Left renal cortex interstitium (tissue), 4 donors: ENCODE results near the gene LIMD2. TPM values are rescaled to one million over a fixed set of nuclear protein-coding genes. Genes with fewer than 3 reads are reported as not detected.

Source experiments
- DNase-seq, 4 donors: peaks; one replicate each; pipeline ENCODE4 v3.0.0-alpha.2; 2013; ENCODE audit warnings: low read depth in 4 of 4, low spot score in 2 of 4, missing footprints in 1 of 4
- polyA plus RNA-seq, 4 donors: library from polyadenylated mRNA; unstranded; fragments of 120-200 nt; gene quantifications; one replicate each; pipeline ENCODE4 v1.2.1, GENCODE V29; 2013; ENCODE audit not compliant: insufficient read length in 4 of 4

Gene LIMD2
- polyA plus RNA-seq, 4 donors = 21.9 to 40.3 (median 31.8) TPM

- no peak for DNase-seq
These were observed 2.2 kb upstream of the LIMD2 start for GRCh38 chr17:63701868-63702720.

- no peak for DNase-seq
These were observed 1.5 kb upstream of the LIMD2 start for GRCh38 chr17:63701456-63701820.

GRCh38 chr17:63700528-63701455 is 867 bp upstream of the LIMD2 start:
- DNase-seq = peak in 2 of 4 donors; percentile 21 to 28

- DNase-seq = no peak
These were observed 863 bp downstream of the LIMD2 start for GRCh38 chr17:63698886-63699637.

- DNase-seq = no peak
These were observed 1.5 kb downstream of the LIMD2 start for GRCh38 chr17:63698381-63698885.

- DNase-seq = no peak
These were observed 2.3 kb downstream of the LIMD2 start for GRCh38 chr17:63697341-63698286.

GRCh38 chr17:63696381-63696961 is 3.5 kb downstream of the LIMD2 start:
- no peak for DNase-seq

- DNase-seq = no peak
These were observed 4.0 kb downstream of the LIMD2 start for GRCh38 chr17:63695889-63696288.

- DNase-seq = no peak
These were observed 4.8 kb downstream of the LIMD2 start for GRCh38 chr17:63694950-63695773.

GRCh38 chr17:63694229-63694949 is 5.5 kb downstream of the LIMD2 start:
- DNase-seq = no peak

GRCh38 chr17:63693411-63694113 is 6.4 kb downstream of the LIMD2 start:
- no peak for DNase-seq

GRCh38 chr17:63692195-63692816 is 7.6 kb downstream of the LIMD2 start:
- DNase-seq = no peak

- DNase-seq = no peak
These were observed 10.4 kb downstream of the LIMD2 start for GRCh38 chr17:63689479-63689878.

GRCh38 chr17:63688396-63689020 is 11.4 kb downstream of the LIMD2 start:
- DNase-seq = no peak

- DNase-seq = no peak
These were observed 13.7 kb downstream of the LIMD2 start for GRCh38 chr17:63686138-63686685.

GRCh38 chr17:63685578-63685977 is 14.3 kb downstream of the LIMD2 start:
- no peak for DNase-seq
